IMR-90 (cell line): Measurements from ENCODE around the gene MAFF. TPM values are rescaled to one million over a fixed set of nuclear protein-coding genes. Genes with fewer than 3 reads are reported as not detected.

Source experiments
- ATAC-seq: fragments of 200-7000 bp; cut with Tn5 transposase; 2 replicates; pipeline ENCODE4 v1.9.1; 2020; ENCODE audit warnings: low read depth, mild to moderate bottlenecking, moderate library complexity
- BruUV-seq: library from RNA; stranded (reverse); fragments of 400-500 nt; replicated peaks from 2 replicates; lab custom pipeline; 2021; lab: Mats Ljungman, UMichigan
- CTCF ChIA-PET: fragments of 300-600 bp; formaldehyde crosslinking; extraction: SDS; loops from one replicate; lab custom pipeline; 2021; ENCODE audit warnings: antibody characterized with exemption; lab: Yijun Ruan, JAX
- POLR2A ChIA-PET: fragments of 300-600 bp; sonication (Branson Sonifier 250); formaldehyde crosslinking; loops from one replicate; lab custom pipeline; 2022; ENCODE audit warnings: antibody characterized with exemption; ENCODE audit not compliant: unreplicated experiment; lab: Charles Lee
- DNase-seq: peaks from one replicate; pipeline ENCODE4 v3.0.0; 2013
- H2AFZ ChIP-seq: replicated peaks from 2 replicates; pipeline ENCODE3; 2013; ENCODE audit warnings: low read length, mild to moderate bottlenecking; ENCODE audit not compliant: poor library complexity
- H2AK5ac ChIP-seq: 2 replicates; pipeline ENCODE4 v1.6.1; 2013; ENCODE audit warnings: low read depth, low read length, inconsistent platforms
- H2AK9ac ChIP-seq: replicated peaks from 2 replicates; pipeline ENCODE3; 2013; ENCODE audit warnings: mild to moderate bottlenecking, low read depth, low read length, moderate library complexity; ENCODE audit not compliant: poor library complexity
- H2BK120ac ChIP-seq: 2 replicates; pipeline ENCODE4 v1.6.1; 2013; ENCODE audit warnings: low read depth, low read length, inconsistent platforms
- H2BK15ac ChIP-seq: 3 replicates; pipeline ENCODE4 v1.6.1; 2013; ENCODE audit warnings: low read depth, low read length, inconsistent platforms
- H2BK20ac ChIP-seq: 2 replicates; pipeline ENCODE4 v1.6.1; 2013; ENCODE audit warnings: low read depth, mild to moderate bottlenecking, inconsistent platforms, low read length, moderate library complexity
- H2BK5ac ChIP-seq: 2 replicates; pipeline ENCODE4 v1.6.1; 2013; ENCODE audit warnings: mild to moderate bottlenecking, low read depth, low read length, inconsistent platforms; ENCODE audit not compliant: poor library complexity, severe bottlenecking
- H3K14ac ChIP-seq: replicated peaks from 2 replicates; pipeline ENCODE4 v1.6.1; 2013; ENCODE audit warnings: low read depth, low read length, inconsistent platforms
- H3K18ac ChIP-seq: 2 replicates; pipeline ENCODE4 v1.6.1; 2013; ENCODE audit warnings: low read depth, low read length, control low read depth
- H3K23ac ChIP-seq: 2 replicates; pipeline ENCODE4 v1.6.1; 2013; ENCODE audit warnings: low read depth, low read length, inconsistent platforms
- H3K27ac ChIP-seq: 2 replicates; pipeline ENCODE4 v1.5.1; 2013; ENCODE audit warnings: mild to moderate bottlenecking, control low read depth, low read length; ENCODE audit not compliant: insufficient read depth
- H3K27me3 ChIP-seq: 2 replicates; pipeline ENCODE4 v1.6.1; 2013; ENCODE audit warnings: low read length; ENCODE audit not compliant: control insufficient read depth, insufficient read depth
- H3K36me3 ChIP-seq: 2 replicates; pipeline ENCODE4 v1.6.1; 2013; ENCODE audit warnings: low read length, mixed read lengths; ENCODE audit not compliant: control insufficient read depth, insufficient read depth
- H3K4ac ChIP-seq: 2 replicates; pipeline ENCODE4 v1.6.1; 2013; ENCODE audit warnings: low read depth, low read length, inconsistent platforms
- H3K4me1 ChIP-seq: 2 replicates; pipeline ENCODE4 v1.6.1; 2013; ENCODE audit warnings: low read length, mixed read lengths; ENCODE audit not compliant: control insufficient read depth, insufficient read depth
- H3K4me2 ChIP-seq: 2 replicates; pipeline ENCODE4 v1.6.1; 2013; ENCODE audit warnings: low read depth, mild to moderate bottlenecking, control low read depth, low read length, moderate library complexity
- H3K4me3 ChIP-seq: 2 replicates; pipeline ENCODE4 v1.5.1; 2013; ENCODE audit warnings: low read depth, mild to moderate bottlenecking, control low read depth, low read length, moderate library complexity; ENCODE audit not compliant: insufficient read depth
- H3K56ac ChIP-seq: 2 replicates; pipeline ENCODE4 v1.6.1; 2013; ENCODE audit warnings: low read length, inconsistent platforms; ENCODE audit not compliant: insufficient read depth; ENCODE audit errors: extremely low read depth
- H3K79me1 ChIP-seq, 2 experiments: 2 replicates each; pipeline ENCODE4 v1.6.1; 2013; ENCODE audit warnings: low read length in 2 of 2, inconsistent platforms in 1 of 2, low read depth in 1 of 2
- H3K9ac ChIP-seq: 2 replicates; pipeline ENCODE4 v1.6.1; 2013; ENCODE audit warnings: low read depth, low read length, control low read depth
- H3K9me1 ChIP-seq: 2 replicates; pipeline ENCODE4 v1.6.1; 2013; ENCODE audit warnings: low read length, inconsistent platforms; ENCODE audit not compliant: insufficient read depth
- H3K9me3 ChIP-seq: 2 replicates; pipeline ENCODE4 v1.6.1; 2013; ENCODE audit warnings: low read length; ENCODE audit not compliant: control insufficient read depth, insufficient read depth
- H4K20me1 ChIP-seq: 2 replicates; pipeline ENCODE4 v1.6.1; 2013; ENCODE audit warnings: low read length, inconsistent platforms; ENCODE audit not compliant: insufficient read depth
- H4K5ac ChIP-seq: 2 replicates; pipeline ENCODE4 v1.6.1; 2013; ENCODE audit warnings: mild to moderate bottlenecking, low read depth, low read length, control low read depth
- H4K8ac ChIP-seq, 2 experiments: 2 replicates each; pipeline ENCODE4 v1.6.1; 2013; ENCODE audit warnings: low read depth in 2 of 2, low read length in 2 of 2, control low read depth in 1 of 2, inconsistent platforms in 1 of 2
- H4K91ac ChIP-seq: 2 replicates; pipeline ENCODE4 v1.6.1; 2013; ENCODE audit warnings: low read depth, low read length, inconsistent platforms; ENCODE audit not compliant: insufficient read depth
- CHD1 ChIP-seq: IDR thresholded peaks from 2 replicates; pipeline ENCODE4 v1.6.1; 2012; ENCODE audit warnings: low read depth, low read length, improper control_type of control experiment
- FOS ChIP-seq: fragments of 150-350 bp; IDR thresholded peaks from 2 replicates; pipeline ENCODE4 v1.6.1; 2016; ENCODE audit warnings: low read depth, low read length
- MAFK ChIP-seq: IDR thresholded peaks from 2 replicates; pipeline ENCODE4 v1.6.1; 2012; ENCODE audit warnings: low read depth, low read length, improper control_type of control experiment
- MXI1 ChIP-seq: IDR thresholded peaks from 2 replicates; pipeline ENCODE4 v1.6.1; 2012; ENCODE audit warnings: low read depth, mild to moderate bottlenecking, low read length, moderate library complexity, borderline replicate concordance
- RAD21 ChIP-seq: IDR thresholded peaks from 2 replicates; pipeline ENCODE4 v1.6.1; 2012; ENCODE audit warnings: low read length, improper control_type of control experiment
- RFX5 ChIP-seq: IDR thresholded peaks from 2 replicates; pipeline ENCODE4 v1.8.0; 2012; ENCODE audit warnings: low read depth, mild to moderate bottlenecking, low read length, moderate library complexity
- SMC3 ChIP-seq: fragments of 150-350 bp; IDR thresholded peaks from 2 replicates; pipeline ENCODE4 v1.6.1; 2016; ENCODE audit warnings: low read depth, mild to moderate bottlenecking, antibody characterized with exemption, low read length, moderate library complexity
- WGBS, 2 experiments: methylation state at CpG; one replicate each; pipeline versions ENCODE4 v1.1.5 to v1.1.7; 2013; ENCODE audit warnings: missing lambda C conversion rate in 2 of 2; ENCODE audit not compliant: insufficient read length in 1 of 2; ENCODE audit errors: extremely low coverage in 2 of 2; 5-methylcytosine and 5-hydroxymethylcytosine counted together
- dilution Hi-C: fragments of 300-500 bp; cut with HindIII; formaldehyde crosslinking; loops from one replicate; pipeline ENCODE4 v1.14.3; 2018; ENCODE audit warnings: low sequenced_read_pairs; ENCODE audit not compliant: unreplicated experiment
- in situ Hi-C: fragments of 300-500 bp; cut with MboI; formaldehyde crosslinking; loops from 3 replicates; pipeline ENCODE4 v1.14.3; 2019; ENCODE audit warnings: low sequenced_read_pairs, inconsistent platforms, mixed read lengths
- intact Hi-C: fragments of 100-400 bp; cut with micrococcal nuclease; formaldehyde crosslinking; loops from 2 replicates; pipeline ENCODE4 v1.10.0; 2022
- polyA plus RNA-seq, 3 experiments: library from polyadenylated mRNA; depleted of rRNA; stranded (reverse); fragments of >200 nt; gene quantifications; 2 replicates each; pipeline ENCODE4 v1.2.3, GENCODE V29; 2012; ENCODE audit warnings: low replicate concordance in 1 of 3
- total RNA-seq: library from RNA; depleted of rRNA; stranded (reverse); fragments of >200 nt; gene quantifications from 2 replicates; pipeline ENCODE4 v1.2.3, GENCODE V29; 2012
- TF ChIP-seq, protein P1 (sequence below): fragments of 150-350 bp; IDR thresholded peaks from 2 replicates; pipeline ENCODE4 v1.6.1; 2016; ENCODE audit warnings: low read depth, mild to moderate bottlenecking, low read length, moderate library complexity, borderline replicate concordance

MAFF gene
- total and polyA plus RNA-seq, 2 of the 4 experiments (the other 2 are of a cell fraction): 18.3 to 25.9 TPM

DNA sequence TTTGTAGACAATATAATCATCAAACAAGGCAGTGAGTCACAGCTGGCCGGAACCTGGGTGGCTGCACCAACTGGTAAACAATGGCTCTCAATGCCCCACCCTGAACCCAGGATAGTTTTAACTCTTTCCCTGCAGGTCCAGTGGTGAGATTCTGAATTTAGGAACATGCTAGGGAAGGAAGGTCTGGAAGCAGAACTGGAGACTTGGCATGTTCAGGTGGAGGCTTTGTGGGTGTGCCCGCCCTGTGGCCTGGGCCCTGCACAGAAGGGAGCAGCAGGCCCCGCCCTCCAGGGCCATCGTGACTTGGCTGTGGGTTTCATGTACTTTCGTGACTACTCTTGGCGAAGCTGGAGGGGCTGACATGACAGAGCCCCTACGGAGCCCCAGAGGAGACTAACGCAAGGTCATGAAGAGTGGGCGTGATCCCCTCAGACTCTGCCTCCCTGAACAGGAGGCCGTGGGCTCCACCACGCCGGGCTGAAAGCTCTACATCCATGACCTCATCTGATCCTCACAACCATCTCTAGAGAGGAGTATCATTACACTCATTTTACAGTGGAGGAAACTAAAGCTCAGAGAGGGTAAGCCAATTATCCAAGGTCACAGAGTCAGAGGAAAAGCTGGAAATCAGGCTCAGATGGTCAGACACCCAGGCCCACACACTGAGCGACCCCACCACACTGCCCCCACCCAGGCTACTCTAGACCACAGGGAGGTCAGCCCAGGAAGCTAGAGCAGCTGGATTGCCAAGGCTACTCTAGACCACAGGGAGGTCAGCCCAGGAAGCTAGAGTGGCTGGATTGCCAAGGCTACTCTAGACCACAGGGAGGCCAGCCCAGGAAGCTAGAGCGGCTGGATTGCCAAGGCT is 27.3 kb downstream of the MAFF start:
- in situ Hi-C loops: no loop called here
- CTCF ChIA-PET: interaction anchor here (2.0 kb wide), 1 partner anchor 11 kb away, joined by 6 read pairs; no protein-coding TSS in a partner anchor
- Histone ChIP-seq H2AFZ (peak overlapping the region; percentile 1), H2AK5ac (peak overlapping the region; percentile 86), H3K9ac (no peak overlapping the region), H3K56ac (peak overlapping the region; percentile 75), H3K23ac (peak overlapping the region; percentile 60; the same call in 1 of the 2 replicates), H3K14ac (peak overlapping the region; percentile 42), H3K36me3 (peaks cover 72% of the 10 kb centered on the region), H4K20me1 (peaks cover 5% of the 10 kb centered on the region; the same call in 1 of the 2 replicates), H2BK15ac (peak overlapping the region; percentile 80; the same call in 1 of the 3 replicates), H2BK20ac (peak overlapping the region; percentile 31), H3K4me3 (no peak overlapping the region), H3K18ac (peak overlapping the region; percentile 18; the same call in 1 of the 2 replicates), H3K4ac (peak overlapping the region; percentile 51), H4K91ac (peak overlapping the region; percentile 88), H2BK5ac (peak overlapping the region; percentile 59), H3K4me1 (peaks cover 17% of the 10 kb centered on the region), H2BK120ac (peak overlapping the region; percentile 89), H3K27me3 (no peaks in the 10 kb centered on the region), H3K9me3 (no peaks in the 10 kb centered on the region), H3K27ac (peak overlapping the region; percentile 51), H3K4me2 (no peak overlapping the region), H3K9me1 (peaks cover 14% of the 10 kb centered on the region), H2AK9ac (peak overlapping the region; percentile 85), H4K8ac (peak overlapping the region; percentile 46 to 74), H3K79me1 (peaks cover 24 to 75% of the 10 kb centered on the region in 2 experiments), H4K5ac (peak overlapping the region; percentile 51; the same call in 1 of the 2 replicates)
- peak; percentile 57 for DNase-seq
- dilution Hi-C loops: no loop called here
- POLR2A ChIA-PET: no interaction called here
- ATAC-seq: peak; percentile 76
- no CpG with 5 or more reads among the region's 14 CpGs for WGBS, 2 experiments
- intact Hi-C loops: no loop called here
- TF ChIP-seq, protein P1, sequence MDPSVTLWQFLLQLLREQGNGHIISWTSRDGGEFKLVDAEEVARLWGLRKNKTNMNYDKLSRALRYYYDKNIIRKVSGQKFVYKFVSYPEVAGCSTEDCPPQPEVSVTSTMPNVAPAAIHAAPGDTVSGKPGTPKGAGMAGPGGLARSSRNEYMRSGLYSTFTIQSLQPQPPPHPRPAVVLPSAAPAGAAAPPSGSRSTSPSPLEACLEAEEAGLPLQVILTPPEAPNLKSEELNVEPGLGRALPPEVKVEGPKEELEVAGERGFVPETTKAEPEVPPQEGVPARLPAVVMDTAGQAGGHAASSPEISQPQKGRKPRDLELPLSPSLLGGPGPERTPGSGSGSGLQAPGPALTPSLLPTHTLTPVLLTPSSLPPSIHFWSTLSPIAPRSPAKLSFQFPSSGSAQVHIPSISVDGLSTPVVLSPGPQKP: no peak
- TF ChIP-seq SMC3 (0 out of 2 replicates have a peak, but pooled peaks have one; percentile 13), RAD21 (no peak; the same call in 1 of the 2 replicates), CHD1 (no peak), RFX5 (no peak), FOS (peak; percentile 58), MXI1 (no peak), MAFK (no peak)
- no TSS peak for BruUV-seq
